ENCODE measurements around the gene FBXO28. TPM values are rescaled to one million over a fixed set of nuclear protein-coding genes. Genes with fewer than 3 reads are reported as not detected.

The FBXO28 gene
- total RNA-seq, 1 donor from 2014 or later = 32.0 TPM

DNA sequence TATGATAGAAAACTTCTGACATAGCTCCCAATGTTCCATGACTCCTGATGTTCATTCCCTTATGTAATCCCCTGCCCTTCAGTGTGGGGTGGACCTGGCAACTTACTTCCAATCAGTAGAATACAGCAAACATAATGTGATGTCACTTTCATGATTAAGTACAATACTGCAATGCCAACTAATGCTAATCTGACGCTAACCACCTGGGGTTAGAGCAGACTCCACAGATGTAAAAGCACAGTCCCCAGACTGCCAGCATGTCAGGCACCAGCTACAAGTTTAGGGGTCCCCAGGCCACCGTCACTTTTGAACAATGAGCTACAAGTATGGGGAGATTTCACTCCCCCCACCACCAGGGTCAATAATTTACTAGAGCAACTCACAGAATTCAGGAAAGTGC is 32.3 kb upstream of the FBXO28 start:
- TF ChIP-seq CTCF (IDR thresholded peaks at IDR 0.05) = no peak
- no peak overlapping the region for H3K4me3 ChIP-seq
- intact Hi-C loops (cut with DNase I) = no loop called here
- DNase-seq (no peak), ATAC-seq (no peak)
- peaks cover 2% of the 10 kb centered on the region for H3K27me3 ChIP-seq (ENCODE audit: low read depth)
- H3K9me3 ChIP-seq = no peaks in the 10 kb centered on the region
- H3K27ac ChIP-seq = no peak overlapping the region
- H3K36me3 ChIP-seq = no peaks in the 10 kb centered on the region
- H3K4me1 ChIP-seq = no peaks in the 10 kb centered on the region

DNA sequence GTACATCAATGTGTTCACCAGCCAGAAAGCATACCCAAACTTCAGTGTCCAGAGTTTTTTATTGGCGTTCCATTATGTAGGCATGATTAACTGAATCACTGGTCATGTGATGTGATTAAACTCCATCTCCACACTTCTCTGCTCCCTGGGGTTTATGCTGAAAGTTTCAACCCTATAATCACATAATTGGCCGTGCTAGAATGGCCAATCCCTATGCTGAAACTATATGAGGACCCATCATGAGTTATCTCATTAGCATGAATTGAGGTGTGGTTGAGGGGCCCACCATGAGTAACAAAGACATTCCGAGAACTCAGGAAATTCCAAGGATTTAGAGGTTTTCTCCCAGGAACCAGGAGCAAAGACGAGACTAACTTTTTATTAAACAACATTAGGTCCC is 31.8 kb upstream of the FBXO28 start:
- Histone ChIP-seq H3K4me1 (no peaks in the 10 kb centered on the region), H3K4me3 (no peak overlapping the region), H3K27ac (no peak overlapping the region), H3K36me3 (no peaks in the 10 kb centered on the region), H3K27me3 (ENCODE audit: low read depth) (peaks cover 2% of the 10 kb centered on the region), H3K9me3 (no peaks in the 10 kb centered on the region)
- DNase-seq (no peak), ATAC-seq (no peak)
- intact Hi-C loops (cut with DNase I) = no loop called here
- TF ChIP-seq CTCF (IDR thresholded peaks at IDR 0.05) = no peak

DNA sequence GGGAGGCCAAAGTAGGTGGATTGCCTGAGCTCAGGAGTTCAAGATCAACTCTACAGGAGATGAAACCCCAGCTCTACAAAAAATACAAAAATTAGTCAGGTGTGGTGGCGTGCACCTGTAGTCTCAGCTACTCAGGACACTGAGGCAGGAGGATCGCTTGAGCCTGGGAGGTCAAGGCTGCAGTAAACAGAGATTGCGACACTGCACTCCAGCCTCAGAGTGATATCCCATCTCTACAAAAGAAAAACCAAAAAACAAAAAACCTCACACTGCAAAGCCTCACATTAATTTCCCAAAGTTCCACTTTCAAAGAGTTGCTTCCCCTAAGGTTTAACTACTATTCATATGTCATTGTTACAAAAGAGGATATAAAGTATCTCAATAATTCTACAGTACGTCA is 29.0 kb upstream of the FBXO28 start:
- Histone ChIP-seq H3K4me3 (no peak overlapping the region), H3K36me3 (no peaks in the 10 kb centered on the region), H3K27ac (no peak overlapping the region), H3K27me3 (ENCODE audit: low read depth) (peaks cover 2% of the 10 kb centered on the region), H3K4me1 (no peaks in the 10 kb centered on the region), H3K9me3 (no peaks in the 10 kb centered on the region)
- no peak for ATAC-seq
- no peak for DNase-seq
- intact Hi-C loops (cut with DNase I) = no loop called here
- TF ChIP-seq CTCF (IDR thresholded peaks at IDR 0.05) = no peak

DNA sequence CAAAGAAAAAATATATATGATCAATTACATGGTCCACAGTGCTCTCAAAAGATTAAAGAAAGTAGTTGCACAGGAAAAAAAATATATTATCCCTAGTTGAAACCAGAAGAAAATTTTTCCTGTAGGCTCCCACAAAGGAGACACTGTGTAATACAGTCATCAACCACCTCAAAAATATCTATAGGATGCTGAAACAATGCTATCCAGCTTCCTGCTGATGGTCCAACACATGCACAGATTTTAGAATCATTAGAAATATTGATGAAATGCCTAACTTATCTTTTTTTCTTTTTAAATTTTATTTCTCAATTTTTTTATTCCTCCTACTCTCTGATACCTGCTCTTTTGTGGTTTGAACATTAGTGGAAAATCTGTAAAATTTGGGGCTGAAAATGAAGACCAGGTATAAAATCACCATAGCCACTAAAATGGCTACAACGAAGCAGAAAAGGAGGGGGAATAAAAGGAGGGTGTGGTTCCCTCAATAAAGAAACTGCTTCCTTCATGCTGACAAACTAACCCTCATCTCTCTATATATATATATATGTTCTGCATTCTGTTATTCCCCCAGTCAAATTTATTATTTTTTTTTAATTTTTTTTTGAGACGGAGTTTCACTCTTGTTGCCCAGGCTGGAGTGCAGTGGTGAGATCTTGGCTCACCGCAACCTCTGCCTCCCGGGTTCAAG is 28.3 kb upstream of the FBXO28 start:
- Histone ChIP-seq H3K27me3 (ENCODE audit: low read depth) (peaks cover 2% of the 10 kb centered on the region), H3K9me3 (no peaks in the 10 kb centered on the region), H3K36me3 (no peaks in the 10 kb centered on the region), H3K27ac (no peak overlapping the region), H3K4me3 (no peak overlapping the region), H3K4me1 (no peaks in the 10 kb centered on the region)
- intact Hi-C loops (cut with DNase I) = no loop called here
- no peak for DNase-seq
- TF ChIP-seq CTCF (IDR thresholded peaks at IDR 0.05) = no peak
- ATAC-seq = no peak

DNA sequence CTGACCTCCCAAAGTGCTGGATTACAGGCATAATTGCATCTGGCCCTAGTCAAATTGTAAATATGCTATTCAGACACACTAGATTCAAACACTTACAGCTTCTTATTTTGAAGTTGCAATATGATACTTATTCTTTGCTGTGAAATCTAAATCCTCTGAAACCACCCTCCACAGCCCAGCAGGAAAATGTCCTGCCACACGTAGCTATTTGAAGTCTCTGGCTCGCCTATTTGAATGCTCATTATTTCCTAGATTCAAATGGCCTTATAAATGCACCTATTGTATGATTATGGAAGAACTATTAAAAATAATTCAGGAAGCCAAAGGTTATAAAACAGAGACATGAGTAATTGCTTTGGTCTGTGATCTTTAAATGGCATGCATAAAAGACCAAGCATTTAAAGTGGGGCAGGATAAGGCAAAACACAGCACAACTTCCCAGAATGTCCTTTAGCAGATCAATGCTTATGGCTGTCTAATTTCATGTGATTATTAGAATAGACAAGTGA is 26.6 kb upstream of the FBXO28 start:
- TF ChIP-seq CTCF (IDR thresholded peaks at IDR 0.05) = no peak
- Histone ChIP-seq H3K36me3 (no peaks in the 10 kb centered on the region), H3K27ac (no peak overlapping the region), H3K27me3 (ENCODE audit: low read depth) (peaks cover 2% of the 10 kb centered on the region), H3K4me3 (no peak overlapping the region), H3K4me1 (no peaks in the 10 kb centered on the region), H3K9me3 (no peaks in the 10 kb centered on the region)
- DNase-seq (no peak), ATAC-seq (no peak)
- intact Hi-C loops (cut with DNase I) = no loop called here
